ENCODE measurements around the gene VPS13C.
"Not testable (repeated sequence)": the region's sequence is repeated elsewhere in the genome, so short reads cannot be mapped to it uniquely, and the experiment has no call there.

Gene VPS13C

DNA sequence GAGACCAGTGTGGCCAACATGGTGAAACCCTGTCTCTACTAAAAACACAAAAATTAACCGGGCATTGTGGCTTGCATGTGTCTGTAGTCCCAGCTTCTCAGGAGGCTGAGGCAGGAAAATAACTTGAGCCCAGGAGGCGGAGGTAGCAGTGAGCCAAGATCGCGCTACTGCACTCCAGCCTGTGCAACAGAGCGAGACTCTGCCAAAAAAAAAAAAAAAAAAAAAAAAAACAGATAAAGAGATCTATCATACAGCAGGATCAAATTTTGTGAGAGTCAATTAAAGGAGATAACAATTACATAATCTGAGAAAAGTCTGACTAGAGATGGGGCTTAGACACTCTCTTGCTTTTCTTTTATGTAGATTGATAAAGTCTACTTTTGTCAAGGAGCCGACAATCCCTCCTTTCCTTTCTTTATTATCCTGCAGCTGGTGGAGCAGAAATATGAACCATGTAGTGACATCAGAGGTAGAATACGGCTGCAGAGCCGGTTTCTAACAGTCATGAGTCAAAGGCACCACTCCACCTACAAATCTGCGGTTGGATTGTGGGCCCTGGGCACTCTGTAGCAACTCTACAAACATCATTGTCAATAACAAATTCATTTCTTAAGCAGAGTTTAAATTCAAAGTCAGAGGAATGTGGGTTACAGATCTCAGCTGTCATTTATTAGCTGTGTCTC, 15.5 kb upstream of the VPS13C start:
- no peak for DNase-seq (ENCODE audit: low read depth in 2 of 2)

DNA sequence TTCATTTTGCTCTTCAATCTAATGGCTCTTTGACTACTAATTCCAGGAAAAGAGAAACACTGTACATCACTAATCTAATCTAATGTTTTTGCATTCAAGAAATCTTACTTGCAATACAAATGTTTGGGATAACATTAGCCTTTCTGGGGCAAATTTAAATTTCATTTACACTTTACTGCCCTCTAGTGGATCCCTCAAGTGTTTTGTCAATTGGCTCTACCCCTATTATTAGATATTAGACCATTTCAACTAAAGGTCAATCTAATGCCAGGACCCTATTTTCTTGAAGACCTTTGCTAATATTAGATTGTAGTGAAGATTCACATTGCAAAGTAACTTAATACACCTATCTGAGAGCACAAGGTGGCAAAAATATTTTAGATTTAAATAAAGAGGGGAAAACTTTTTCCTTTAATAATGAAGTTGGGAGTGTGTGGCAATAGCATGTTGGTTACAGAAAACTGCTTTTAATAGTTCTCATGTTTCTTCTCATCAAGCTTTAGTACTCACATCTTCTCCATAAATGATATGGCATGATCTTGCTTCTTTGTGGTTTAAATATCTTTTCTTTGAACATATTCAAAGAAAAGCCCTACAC, 11.6 kb upstream of the VPS13C start:
- no peak for DNase-seq (ENCODE audit: low read depth in 2 of 2)

DNA sequence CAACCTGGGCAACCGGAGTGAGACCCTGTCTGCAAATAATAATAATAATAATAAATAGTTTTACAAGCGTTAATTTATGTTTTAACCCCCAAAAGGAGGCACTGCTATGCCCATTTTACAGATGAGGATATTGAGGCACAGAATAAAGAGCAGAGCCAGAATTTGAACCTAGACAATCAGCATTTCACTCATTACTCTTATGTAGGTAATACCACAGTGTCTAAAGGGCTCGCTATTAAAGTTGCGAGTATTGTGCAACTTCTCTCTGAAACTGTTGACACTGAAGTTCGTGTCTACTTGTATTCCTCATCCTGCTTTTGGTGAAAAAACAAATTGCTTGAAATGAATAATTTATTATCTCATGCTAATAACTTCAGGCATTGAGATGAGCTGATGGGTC, 9.3 kb upstream of the VPS13C start:
- DNase-seq (ENCODE audit: low read depth in 2 of 2), result no peak

DNA sequence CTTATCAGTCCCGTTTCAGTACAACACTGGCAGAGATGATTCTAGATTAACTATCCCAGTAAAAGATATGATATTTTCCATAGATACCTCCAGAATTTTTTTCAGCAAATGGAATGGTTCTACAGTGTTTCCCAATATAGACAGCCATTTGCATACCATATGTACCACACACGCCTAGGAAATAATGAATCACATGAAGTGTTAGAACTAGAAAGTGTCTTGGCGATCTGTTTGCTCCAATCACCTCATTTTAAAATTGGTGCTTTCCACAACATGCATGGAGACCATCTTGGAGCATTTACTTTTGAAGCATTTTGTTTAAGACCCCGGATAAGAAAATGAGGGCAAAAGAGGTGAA, 8.5 kb upstream of the VPS13C start:
- no peak for DNase-seq (ENCODE audit: low read depth in 2 of 2)

DNA sequence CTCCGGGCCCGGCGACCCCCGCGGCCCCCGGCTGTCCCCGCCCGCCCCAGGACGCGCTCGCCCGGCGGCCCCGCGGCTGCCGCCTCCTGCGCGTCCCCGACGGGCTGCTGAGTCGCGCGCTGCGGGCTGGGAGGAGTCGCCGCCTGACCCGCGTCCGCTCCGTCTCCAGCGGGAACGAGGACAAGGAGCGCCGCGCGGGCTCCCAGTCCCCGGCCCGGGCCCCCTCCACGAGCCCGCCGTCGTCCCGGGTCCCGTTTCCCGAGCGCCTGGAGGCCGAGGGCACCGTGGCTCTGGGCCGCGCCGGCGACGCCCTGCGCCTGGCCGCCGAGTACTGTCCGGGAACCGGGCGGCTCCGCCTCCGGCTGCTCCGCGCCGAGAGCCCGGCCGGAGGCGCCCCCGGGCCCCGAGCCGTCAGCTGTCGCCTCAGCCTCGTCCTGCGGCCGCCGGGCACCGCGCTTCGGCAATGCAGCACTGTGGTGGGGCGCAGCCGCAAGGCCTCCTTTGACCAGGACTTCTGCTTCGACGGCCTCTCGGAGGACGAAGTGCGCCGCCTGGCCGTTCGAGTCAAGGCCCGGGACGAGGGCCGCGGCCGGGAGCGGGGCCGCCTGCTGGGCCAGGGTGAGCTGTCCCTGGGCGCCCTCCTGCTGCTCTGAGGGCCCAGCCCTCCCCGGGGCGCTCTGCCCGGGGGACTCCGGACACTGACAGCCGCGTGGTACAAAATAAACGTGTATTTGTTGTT, 8.0 kb upstream of the VPS13C start:
- no peak for DNase-seq (ENCODE audit: low read depth in 2 of 2)

DNA sequence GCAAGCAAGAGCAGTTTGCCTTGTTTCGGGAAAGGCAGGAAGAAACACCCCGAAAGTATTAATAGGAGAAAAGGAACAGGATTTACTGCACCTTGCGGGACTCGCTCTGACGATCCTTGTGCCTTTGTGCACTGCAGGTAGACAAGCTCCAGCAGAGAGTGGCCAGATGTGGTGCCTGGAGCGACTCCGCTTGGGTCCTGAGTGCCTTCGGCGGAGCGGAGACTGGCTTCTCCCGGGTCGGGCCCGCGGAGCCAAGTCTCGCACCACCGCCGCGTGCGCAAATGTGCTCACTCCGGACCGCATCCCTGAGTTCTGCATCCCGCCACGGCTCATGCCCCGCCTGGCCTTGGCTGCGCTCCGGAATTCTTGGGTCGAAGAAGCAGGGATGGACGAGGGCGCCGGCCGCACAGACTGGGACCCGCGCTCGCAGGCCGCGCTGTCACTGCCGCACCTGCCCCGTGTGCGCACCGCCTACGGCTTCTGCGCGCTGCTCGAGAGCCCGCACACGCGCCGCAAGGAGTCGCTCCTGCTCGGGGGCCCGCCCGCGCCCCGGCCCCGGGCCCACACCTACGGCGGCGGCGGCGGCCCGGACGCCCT, 7.3 kb upstream of the VPS13C start:
- DNase-seq (ENCODE audit: low read depth in 2 of 2), result no peak

DNA sequence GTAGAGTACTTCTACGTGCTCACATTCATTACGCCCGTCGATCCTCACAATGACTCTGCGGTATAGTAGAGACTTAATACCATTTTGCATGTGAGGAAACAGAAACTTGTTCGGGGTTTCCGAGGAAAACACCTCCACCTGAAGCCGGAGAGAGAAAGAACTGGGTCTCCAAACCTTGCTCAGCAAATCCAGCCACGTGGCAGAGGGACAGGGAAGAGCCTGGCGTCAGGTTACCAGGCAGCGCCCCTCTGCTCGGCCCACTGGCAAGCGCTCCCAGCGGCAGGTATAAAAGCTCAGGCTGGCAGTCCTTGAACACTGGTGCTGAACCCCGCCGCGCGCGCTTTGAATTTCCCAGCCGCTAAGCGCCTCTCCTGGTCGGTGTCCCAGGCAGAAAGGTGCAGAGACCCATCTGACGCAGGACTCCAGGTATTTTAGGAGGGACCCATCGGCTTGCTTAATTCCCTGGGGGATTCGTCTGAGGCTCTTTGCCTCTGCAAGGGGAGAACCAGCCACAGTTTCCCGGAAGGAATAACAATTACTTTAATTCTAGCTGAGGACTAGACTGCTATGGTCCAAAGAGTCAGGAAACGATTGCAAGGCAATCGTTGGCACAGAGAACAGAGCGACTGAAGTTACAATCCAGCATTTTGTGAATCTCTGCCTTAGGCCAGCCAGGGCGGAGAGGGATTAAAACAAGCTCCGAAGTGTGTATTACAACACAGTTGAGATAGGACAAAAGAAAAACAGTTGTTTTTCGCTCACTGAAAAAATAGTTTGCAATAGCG, 6.6 kb upstream of the VPS13C start, which contains the start of gene C2CD4A:
Gene C2CD4A (plus strand): TSS at position 315 of the 785 bp plus-strand sequence. CDS start 637 bp downstream, outside the sequence.
- no peak for DNase-seq (ENCODE audit: low read depth in 2 of 2)

DNA sequence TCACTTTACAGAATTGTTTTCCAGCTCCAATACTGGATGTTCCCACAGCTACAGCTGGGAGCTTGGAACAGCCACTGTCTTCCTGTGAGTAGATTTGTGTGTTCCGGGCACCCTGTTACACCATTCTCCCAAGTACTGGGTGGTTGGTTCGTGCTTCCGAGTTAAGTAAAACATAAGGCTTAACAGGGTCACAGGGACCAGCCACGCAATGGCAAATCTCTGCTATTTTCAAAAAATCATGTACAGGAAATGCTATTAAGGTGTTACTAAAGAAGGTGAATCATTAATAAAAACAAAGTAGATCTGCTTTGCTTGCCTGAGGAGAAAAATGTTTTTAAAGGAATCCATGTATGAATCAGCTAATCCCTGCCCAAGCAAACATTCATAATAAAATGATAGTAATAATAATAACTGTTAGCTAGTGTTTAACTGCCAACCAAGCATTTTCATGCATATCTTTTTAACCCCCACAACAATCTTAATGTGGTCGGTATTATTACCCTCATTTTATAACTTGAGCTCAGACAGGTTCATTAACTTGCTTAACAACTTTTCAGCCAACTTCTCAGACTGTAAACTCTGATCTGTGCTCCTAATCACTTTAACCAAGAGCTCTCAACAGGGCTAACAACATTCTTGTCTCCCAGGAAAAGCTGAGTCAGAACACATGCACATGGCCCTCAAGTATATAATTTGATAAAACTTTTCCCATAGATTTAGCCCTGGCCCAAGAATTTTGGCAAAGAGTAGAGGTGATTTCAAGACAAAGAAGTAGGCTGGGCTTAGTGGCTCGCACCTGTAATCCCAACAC, 3.8 kb upstream of the VPS13C start:
- DNase-seq (ENCODE audit: low read depth in 2 of 2), result no peak

DNA sequence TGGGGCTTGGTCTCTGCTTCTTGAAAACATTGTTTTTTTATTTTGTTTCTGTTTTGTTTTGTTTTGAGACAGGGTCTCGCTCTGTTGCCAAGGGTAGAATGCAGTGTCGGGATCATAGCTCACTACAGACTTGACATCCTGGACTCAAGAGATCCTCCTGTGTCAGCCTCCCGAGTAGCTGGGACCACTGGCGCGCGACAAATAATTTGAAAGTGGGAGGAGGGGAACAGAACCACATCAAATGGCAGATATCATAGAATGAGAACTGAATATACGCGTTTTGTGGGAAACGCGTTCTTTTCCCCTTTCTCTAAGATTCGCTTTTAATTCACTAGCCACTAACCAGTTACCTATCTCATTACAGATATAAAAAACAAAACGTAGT, 641 bp upstream of the VPS13C start:
- DNase-seq (ENCODE audit: low read depth in 2 of 2), result no peak

DNA sequence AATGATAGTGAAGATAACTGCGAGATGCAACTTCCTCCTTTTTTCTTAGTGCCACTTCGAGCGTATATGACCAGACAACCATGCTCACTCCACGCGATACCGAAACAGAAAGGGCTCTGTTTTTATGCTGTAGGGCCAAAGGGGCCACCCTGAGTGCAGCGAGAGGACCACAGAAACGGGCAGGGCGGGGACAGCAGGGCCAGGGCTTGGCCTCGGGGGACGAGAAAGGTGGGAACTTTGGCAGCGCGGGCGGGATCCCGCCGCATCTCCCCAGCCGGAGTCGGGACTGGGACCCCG, 483 bp downstream of the VPS13C start:
- DNase-seq (ENCODE audit: low read depth in 2 of 2), result no peak

DNA sequence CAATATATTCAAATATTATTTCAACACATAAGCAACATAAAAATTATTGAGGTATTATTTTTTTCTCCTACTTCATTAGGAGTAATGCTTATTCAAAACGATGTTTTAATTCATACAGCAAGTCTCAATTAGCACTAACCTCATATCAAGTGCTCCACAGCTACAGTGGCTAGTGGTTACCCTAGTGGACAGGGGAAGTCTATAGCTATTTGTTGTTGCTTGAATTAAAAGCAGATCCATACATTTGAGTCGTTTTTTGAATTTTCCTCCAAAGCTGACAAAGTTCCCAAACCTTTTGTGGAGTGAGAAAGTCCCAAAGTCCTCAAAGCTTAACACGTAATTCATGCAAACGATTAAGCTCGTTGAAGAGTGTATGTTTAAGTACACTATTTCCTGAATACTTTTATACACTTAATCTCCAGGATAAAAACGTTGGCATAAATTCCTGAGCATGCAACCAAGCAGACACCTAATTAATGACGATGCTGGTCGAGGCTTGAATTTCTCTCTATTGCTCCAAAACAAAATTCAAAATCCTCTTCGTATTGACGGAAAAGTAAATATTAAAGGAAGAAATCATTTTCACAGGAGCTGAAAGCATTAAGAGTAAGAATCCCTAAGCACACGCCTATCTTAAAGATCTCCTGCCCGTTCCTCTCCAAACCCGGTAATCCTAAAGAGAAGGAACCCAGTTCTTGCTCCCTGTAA, 985 bp downstream of the VPS13C start:
- DNase-seq (ENCODE audit: low read depth in 2 of 2), result no peak

DNA sequence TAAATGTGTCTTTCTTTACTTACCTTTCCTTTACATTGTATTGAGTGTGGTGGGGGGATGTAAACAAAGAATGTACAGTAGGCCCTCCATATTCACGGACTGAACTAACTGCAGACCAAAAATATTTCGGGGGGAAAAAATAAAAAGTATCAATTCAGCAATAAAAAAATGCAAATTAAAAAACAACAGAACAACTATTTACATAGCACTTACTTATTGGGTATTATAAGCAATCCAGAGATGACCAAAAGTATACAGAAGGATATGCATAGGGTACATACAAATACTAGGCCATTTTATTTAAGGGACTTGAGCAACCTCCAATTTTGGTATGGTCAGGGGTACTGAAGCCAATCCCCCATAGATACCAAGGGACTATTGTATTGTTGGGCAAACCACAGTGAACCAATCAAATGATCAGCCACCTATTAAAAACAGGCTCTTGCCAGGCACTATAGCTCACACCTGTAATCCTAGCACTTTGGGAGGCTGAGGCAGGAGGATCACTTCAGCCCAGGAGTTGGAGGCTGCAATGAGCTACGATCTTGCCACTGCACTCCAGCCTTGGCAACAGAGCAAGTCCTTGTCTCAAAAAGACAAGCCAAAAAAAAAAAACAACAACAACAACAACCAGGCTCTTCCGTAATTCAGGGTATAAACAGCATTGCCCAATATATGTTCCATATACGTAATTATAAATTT, 1.8 kb downstream of the VPS13C start:
- no peak for DNase-seq (ENCODE audit: low read depth in 2 of 2)

DNA sequence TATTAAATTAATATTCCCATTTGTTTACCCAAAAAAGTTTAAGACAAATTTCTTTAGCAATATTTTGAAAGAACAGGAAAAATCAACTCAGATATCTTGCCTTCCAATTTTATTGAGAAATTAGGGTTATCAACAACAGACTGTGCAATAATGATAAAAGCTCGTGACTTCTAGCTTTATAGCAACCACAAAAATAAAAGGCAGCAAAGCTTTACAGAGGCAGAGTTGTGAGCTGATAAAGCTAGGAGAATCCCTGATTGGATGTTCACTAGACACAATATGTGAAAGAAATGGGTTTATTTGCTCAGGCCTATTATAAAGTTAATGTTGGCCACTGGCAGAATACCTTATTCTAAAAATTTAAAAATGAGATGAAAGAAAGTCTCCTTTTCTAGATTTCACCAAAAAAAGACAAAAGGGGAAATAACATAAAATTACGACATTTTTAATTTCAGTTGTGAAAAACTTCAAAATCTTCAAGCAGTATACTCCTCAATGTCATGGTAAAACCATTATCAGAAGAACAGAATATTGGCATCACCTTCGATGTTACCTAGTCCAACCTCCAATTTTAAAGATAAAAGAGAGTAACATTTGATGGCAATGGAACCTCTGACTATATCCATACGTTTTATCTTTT, 2.8 kb downstream of the VPS13C start:
- no peak for DNase-seq (ENCODE audit: low read depth in 2 of 2)

DNA sequence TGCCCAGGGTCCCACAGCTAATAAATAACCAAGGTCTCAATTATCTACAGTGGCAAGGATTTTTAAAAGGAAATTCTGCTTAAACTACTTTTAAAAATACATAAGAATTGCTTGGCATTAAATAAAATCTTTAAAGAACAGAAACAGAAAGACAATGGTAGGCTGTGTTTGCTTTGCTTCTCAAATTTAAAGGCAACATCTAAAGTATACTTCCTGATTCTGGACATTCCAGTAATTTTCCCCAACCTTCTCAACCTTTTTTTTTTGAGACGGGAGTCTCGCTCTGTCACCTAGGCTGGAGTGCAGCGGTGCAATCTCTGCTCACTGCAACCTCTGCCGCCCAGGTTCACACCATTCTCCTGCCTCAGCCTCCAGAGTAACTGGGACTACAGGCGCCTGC, 5.3 kb downstream of the VPS13C start:
- DNase-seq (ENCODE audit: low read depth in 2 of 2), result no peak

DNA sequence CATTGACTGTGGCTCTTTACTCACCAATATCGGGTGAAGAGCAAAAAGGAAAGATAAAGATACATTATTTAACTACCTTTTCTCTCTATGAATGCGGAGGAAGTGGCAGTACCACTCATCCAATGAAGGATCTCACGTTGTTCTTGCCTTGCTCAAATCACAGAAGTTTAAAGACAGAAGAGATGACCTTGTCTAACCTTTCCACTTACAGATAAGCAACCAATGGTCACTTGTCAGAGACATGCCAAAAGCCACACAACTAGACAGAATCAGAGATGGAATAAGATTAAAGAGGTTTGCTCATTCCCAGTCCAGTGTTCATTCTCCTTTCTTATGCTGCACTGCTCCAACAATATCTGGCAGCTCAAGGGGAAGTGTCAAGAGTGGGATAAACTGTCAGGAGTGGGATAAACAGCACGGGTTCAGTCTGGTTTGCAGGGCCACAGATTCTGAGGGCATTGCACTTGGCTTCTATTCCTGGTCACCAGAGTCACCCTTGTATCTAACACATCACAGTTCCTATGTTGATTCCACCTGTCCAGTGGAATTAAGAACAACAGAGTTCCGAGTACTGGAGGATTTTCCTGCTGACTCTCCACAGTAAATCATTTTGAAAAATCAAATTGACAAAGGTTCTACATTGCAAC, 6.7 kb downstream of the VPS13C start:
- DNase-seq (ENCODE audit: low read depth in 2 of 2), result no peak

DNA sequence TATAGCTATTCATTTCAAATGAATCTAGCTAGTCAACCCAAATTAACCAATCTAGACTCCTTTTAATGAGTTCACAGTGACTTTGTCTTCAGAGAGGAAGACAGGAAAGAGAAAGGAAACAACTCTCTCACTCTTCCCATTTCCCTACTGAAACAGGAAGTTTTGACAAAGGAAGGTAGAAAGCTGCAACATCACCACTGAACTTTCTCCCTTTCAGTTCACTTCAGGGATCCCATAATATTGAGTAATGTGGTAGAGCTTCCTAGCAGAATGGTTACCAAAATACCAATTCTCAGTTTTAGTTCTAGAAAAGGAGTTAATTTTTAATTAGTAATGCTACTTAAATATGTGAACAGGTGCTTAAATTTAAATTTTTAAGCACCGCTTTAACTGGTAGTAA, 7.5 kb downstream of the VPS13C start:
- DNase-seq (ENCODE audit: low read depth in 2 of 2), result no peak

DNA sequence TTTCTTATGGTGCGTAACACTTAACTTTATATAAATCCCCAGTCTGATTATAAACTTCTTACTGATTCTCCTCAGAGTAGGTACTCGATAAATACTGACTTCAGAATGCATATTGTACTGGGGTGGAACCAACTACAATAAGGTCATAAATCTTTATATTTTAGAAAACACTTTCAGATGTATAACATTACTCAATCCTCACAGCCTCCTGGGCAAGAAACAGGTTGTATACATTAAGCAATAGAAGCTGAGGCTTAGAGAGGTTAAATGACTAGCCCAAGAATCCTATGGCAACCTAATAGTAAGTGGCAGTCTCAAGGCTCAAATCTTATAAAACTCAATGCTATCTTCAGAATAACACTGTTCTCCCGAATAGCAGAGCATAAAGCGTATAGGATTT, 9.1 kb downstream of the VPS13C start:
- DNase-seq (ENCODE audit: low read depth in 2 of 2), result no peak

DNA sequence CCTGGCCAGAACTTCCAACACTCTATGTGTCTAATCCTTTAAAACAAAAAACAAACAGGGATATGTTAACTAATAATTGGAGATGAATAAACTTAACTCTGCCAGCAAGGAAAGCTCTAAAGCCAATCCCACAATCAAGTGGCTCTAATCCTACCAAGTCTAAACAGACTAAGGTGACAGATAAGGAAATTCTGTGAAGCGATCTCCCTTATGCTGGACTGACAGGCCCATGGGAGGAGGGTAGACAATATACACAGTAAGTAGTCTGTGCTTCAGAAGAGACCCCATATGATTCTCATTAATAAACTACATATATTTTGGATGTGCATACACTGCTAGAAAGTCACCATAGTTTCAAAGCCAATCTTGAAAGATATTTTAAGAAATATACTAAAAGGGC, 10.1 kb downstream of the VPS13C start:
- no peak for DNase-seq (ENCODE audit: low read depth in 2 of 2)

DNA sequence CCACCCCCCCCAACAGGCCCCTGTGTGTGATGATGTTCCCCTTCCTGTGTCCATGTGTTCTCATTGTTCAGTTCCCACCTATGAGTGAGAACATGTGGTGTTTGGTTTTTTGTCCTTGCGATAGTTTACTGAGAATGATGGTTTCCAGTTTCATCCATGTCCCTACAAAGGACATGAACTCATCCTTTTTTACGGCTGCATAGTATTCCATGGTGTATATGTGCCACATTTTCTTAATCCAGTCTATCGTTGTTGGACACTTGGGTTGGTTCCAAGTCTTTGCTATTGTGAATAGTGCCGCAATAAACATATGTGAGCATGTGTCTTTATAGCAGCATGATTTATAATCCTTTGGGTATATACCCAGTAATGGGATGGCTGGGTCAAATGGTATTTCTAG, 12.0 kb downstream of the VPS13C start:
- DNase-seq (ENCODE audit: low read depth in 2 of 2), result not testable (repeated sequence)
